Ovary (tissue), 3 donors: ENCODE data around the gene MIDN.

Experiments used
- CTCF ChIP-seq, 3 donors: fragments of 450-650 bp in 2 of 3; fragments of 200-600 bp in 1 of 3; IDR thresholded peaks; one replicate each; pipeline versions ENCODE4 v1.5.1 to v1.8.0; 2016 to 2022; ENCODE audit warnings: antibody characterized with exemption in 3 of 3, mild to moderate bottlenecking in 1 of 3
- POLR2A ChIP-seq: fragments of 450-650 bp; IDR thresholded peaks from one replicate; pipeline ENCODE4 v1.6.1; 2017; ENCODE audit warnings: antibody characterized with exemption, mild to moderate bottlenecking, moderate library complexity
- donor health status: DM: no; HTN: no; CAD: no.

- no peak for TF ChIP-seq POLR2A
- TF ChIP-seq CTCF (IDR thresholded peaks at IDR 0.05): no peak
These were observed 9.0 kb upstream of the MIDN start for GRCh38 chr19:1239420-1239795.
